ENCODE measurements around the gene FAM181B. TPM values are rescaled to one million over a fixed set of nuclear protein-coding genes. Genes with fewer than 3 reads are reported as not detected.

The FAM181B gene
- not detected in 2 replicates for polyA plus RNA-seq (2011; rRNA removed)
- polyA minus RNA-seq (2011; rRNA and poly(A)+ RNA removed), result not detected in 2 replicates

GRCh38 chr11:82733444-82734119, at the start of gene FAM181B:
TSS of gene FAM181B (minus strand) at chr11:82733864. CDS start at chr11:82733729, 135 bp downstream.
- ChIA-PET POLR2A (no interaction called here), CTCF (interaction anchor here (0.8 to 1.3 kb wide), 3 partner anchors 42 to 133 kb away, joined by 3 to 4 read pairs (median 4); no protein-coding TSS in a partner anchor)
- TF ChIP-seq CTCF (IDR thresholded peaks at IDR 0.05; ENCODE audit: low read depth, low read length), result no peak
- H3K27me3 ChIP-seq (ENCODE audit: control insufficient read depth, insufficient read depth, low read length), result peaks cover 44% of the 10 kb centered on the region
- peak within 1 kb of the TSS; percentile 25 for H3K4me3 ChIP-seq (ENCODE audit: low read depth, low read length)
- H3K27ac ChIP-seq (ENCODE audit: low read depth, low read length), result no peak within 1 kb of the TSS
- DNase-seq (ENCODE audit: low read depth, low spot score), result no peak
- no peaks in the 10 kb centered on the region; the same call in 1 of the 2 replicates for H3K9me3 ChIP-seq (ENCODE audit: control insufficient read depth, insufficient read depth, low read length)

DNA sequence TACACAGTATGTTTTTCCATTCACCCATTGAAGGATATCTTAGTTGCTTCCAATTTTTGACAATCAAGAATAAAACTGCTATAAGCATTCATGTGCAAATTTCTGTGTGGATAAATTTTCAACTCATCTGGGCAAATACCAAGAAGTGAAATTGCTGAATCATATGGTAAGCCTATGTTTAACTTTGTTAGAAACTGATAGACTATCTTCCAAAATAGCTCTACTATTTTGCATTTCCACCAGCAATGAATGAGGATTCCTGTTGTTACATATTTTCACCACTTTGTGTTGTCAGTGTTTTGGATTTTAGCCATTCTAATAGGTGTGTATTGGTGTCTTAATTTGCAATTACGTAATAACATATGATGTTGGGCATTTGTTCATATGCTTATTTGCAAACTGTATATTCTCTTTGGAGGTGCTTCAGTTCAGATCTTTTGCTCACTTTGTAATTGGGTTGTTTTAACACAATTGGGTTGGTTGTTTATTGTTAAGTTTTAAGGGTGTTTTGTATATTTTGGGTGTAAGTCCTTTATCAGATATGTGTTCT, 49.2 kb upstream of the FAM181B start:
- Histone ChIP-seq H3K27me3 (ENCODE audit: control insufficient read depth, insufficient read depth, low read length) (no peaks in the 10 kb centered on the region), H3K27ac (ENCODE audit: low read depth, low read length) (no peak overlapping the region), H3K9me3 (ENCODE audit: control insufficient read depth, insufficient read depth, low read length) (no peaks in the 10 kb centered on the region), H3K4me3 (ENCODE audit: low read depth, low read length) (no peak overlapping the region)
- CTCF ChIA-PET, result no interaction called here
- no peak for TF ChIP-seq CTCF (IDR thresholded peaks at IDR 0.05; ENCODE audit: low read depth, low read length)
- DNase-seq (ENCODE audit: low read depth, low spot score), result no peak
- POLR2A ChIA-PET, result no interaction called here

- H3K4me3 ChIP-seq (ENCODE audit: low read depth, low read length), result no peak overlapping the region
- H3K9me3 ChIP-seq (ENCODE audit: control insufficient read depth, insufficient read depth, low read length), result no peaks in the 10 kb centered on the region
- no peak for DNase-seq (ENCODE audit: low read depth, low spot score)
- ChIA-PET POLR2A (no interaction called here), CTCF (interaction anchor here (1.1 to 1.3 kb wide), 3 partner anchors 61 to 1037 kb away, joined by 3 to 7 read pairs (median 4); no protein-coding TSS in a partner anchor)
- H3K27me3 ChIP-seq (ENCODE audit: control insufficient read depth, insufficient read depth, low read length), result no peaks in the 10 kb centered on the region
- no peak for TF ChIP-seq CTCF (IDR thresholded peaks at IDR 0.05; ENCODE audit: low read depth, low read length)
- H3K27ac ChIP-seq (ENCODE audit: low read depth, low read length), result no peak overlapping the region
These were observed 45.1 kb upstream of the FAM181B start for GRCh38 chr11:82778776-82779175.

GRCh38 chr11:82776377-82776776, 42.7 kb upstream of the FAM181B start:
- Histone ChIP-seq H3K9me3 (ENCODE audit: control insufficient read depth, insufficient read depth, low read length) (no peaks in the 10 kb centered on the region), H3K27ac (ENCODE audit: low read depth, low read length) (no peak overlapping the region), H3K4me3 (ENCODE audit: low read depth, low read length) (no peak overlapping the region), H3K27me3 (ENCODE audit: control insufficient read depth, insufficient read depth, low read length) (no peaks in the 10 kb centered on the region)
- ChIA-PET POLR2A (no interaction called here), CTCF (interaction anchor here (0.6 to 4.0 kb wide), 51 partner anchors 9 to 1788 kb away, joined by 3 to 26 read pairs (median 5); partner anchors contain the start of genes DDIAS, FAM181B and PRCP)
- DNase-seq (ENCODE audit: low read depth, low spot score), result no peak
- no peak for TF ChIP-seq CTCF (IDR thresholded peaks at IDR 0.05; ENCODE audit: low read depth, low read length)

All from AG04450 (cell line).